ENCODE measurements around the gene SIAE.

Gene SIAE

GRCh38 chr11:124583781-124584180, 89.8 kb downstream of the SIAE start:
- in situ Hi-C loops (cut with MboI; ENCODE audit: low sequenced_read_pairs): no loop called here
